ENCODE data around the gene DNAJC30. TPM values are rescaled to one million over a fixed set of nuclear protein-coding genes. Genes with fewer than 3 reads are reported as not detected.
"Not testable (repeated sequence)": the region's sequence is repeated elsewhere in the genome, so short reads cannot be mapped to it uniquely, and the experiment has no call there.

The DNAJC30 gene
- total RNA-seq, 4 donors from 2014 or later = 2.3 to 9.3 (median 5.3) TPM

GRCh38 chr7:73717025-73717807, 34.0 kb upstream of the DNAJC30 start:
- ATAC-seq = no peak
- no peaks in the 10 kb centered on the region for H3K36me3 ChIP-seq
- no peaks in the 10 kb centered on the region for H3K9me3 ChIP-seq
- peak overlapping the region; percentile 9 to 83 (median 78) for H3K27ac ChIP-seq
- TF ChIP-seq POLR2AphosphoS5 (IDR thresholded peaks at IDR 0.05) (no peak), EP300 (IDR thresholded peaks at IDR 0.05) (no peak), POLR2A (IDR thresholded peaks at IDR 0.05) (no peak)
- TF ChIP-seq, protein P1, sequence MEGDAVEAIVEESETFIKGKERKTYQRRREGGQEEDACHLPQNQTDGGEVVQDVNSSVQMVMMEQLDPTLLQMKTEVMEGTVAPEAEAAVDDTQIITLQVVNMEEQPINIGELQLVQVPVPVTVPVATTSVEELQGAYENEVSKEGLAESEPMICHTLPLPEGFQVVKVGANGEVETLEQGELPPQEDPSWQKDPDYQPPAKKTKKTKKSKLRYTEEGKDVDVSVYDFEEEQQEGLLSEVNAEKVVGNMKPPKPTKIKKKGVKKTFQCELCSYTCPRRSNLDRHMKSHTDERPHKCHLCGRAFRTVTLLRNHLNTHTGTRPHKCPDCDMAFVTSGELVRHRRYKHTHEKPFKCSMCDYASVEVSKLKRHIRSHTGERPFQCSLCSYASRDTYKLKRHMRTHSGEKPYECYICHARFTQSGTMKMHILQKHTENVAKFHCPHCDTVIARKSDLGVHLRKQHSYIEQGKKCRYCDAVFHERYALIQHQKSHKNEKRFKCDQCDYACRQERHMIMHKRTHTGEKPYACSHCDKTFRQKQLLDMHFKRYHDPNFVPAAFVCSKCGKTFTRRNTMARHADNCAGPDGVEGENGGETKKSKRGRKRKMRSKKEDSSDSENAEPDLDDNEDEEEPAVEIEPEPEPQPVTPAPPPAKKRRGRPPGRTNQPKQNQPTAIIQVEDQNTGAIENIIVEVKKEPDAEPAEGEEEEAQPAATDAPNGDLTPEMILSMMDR (IDR thresholded peaks at IDR 0.05) = no peak
- WGBS, 2 donors (ENCODE audit: low coverage in 1 of 2) = 11% methylated on average over 7 of the region's 13 CpGs; no CpG with 5 or more reads in 1 of the 2 donors
- H3K4me3 ChIP-seq = peak overlapping the region in 1 of 2 donors; percentile 89
- H3K4me1 ChIP-seq = peaks cover 0 to 68% (median 35%) of the 10 kb centered on the region in 3 donors
- H3K27me3 ChIP-seq = no peaks in the 10 kb centered on the region

- ATAC-seq = no peak
- Histone ChIP-seq H3K27ac (peak overlapping the region in 3 of 4 donors; percentile 76 to 83 (median 80)), H3K4me1 (peaks cover 0 to 67% (median 35%) of the 10 kb centered on the region in 3 donors)
These were observed 33.2 kb upstream of the DNAJC30 start for GRCh38 chr7:73716318-73716890.

DNA sequence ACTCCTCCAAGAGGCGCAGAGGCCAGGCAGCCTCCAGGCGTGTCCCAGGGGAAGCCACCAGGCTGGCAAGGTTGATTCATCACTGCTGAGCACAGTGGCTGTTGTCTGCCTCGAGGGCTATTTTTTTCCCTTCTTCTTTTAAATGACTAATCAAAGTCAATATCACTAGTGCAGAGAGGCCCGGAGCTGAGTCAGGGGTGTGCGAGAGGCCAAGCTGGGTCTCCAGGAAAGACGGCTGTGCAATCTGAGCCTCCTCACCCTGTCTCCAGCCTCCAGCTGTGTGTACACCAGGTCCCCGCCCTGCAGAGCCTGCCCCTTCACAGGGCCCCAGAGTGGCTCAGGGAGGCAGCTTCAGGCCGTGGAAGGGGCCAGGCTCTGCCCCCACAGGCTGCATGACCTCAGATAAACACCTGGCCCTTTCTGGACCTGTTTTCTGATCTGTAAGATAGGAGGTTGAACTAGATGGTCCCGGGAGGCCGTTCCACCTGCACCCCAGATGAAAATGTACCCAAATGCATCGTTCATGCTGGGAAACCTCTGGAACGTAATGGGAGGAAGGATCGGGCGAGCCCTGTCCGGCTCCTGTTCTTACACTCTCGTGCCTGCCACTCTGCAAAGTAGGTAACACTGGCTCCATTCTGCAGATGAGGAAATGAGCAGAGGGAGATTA, 32.5 kb upstream of the DNAJC30 start:
- WGBS, 2 donors (ENCODE audit: low coverage in 1 of 2) = 36% methylated on average over 9 of the region's 16 CpGs; no CpG with 5 or more reads in 1 of the 2 donors
- Histone ChIP-seq H3K4me3 (no peak overlapping the region), H3K9me3 (no peaks in the 10 kb centered on the region), H3K27ac (peak overlapping the region in 3 of 4 donors; percentile 76 to 83 (median 80)), H3K36me3 (no peaks in the 10 kb centered on the region), H3K4me1 (peaks cover 0 to 63% (median 35%) of the 10 kb centered on the region in 3 donors), H3K27me3 (no peaks in the 10 kb centered on the region)
- peak; percentile 54 for ATAC-seq
- TF ChIP-seq EP300 (IDR thresholded peaks at IDR 0.05) = no peak
- TF ChIP-seq, protein P1 (IDR thresholded peaks at IDR 0.05) = no peak
- TF ChIP-seq POLR2AphosphoS5 (IDR thresholded peaks at IDR 0.05) = no peak
- TF ChIP-seq POLR2A (IDR thresholded peaks at IDR 0.05) = no peak

More at GRCh38 chr7:73716318-73716890, 33.2 kb upstream of the DNAJC30 start:
- Histone ChIP-seq H3K9me3 (no peaks in the 10 kb centered on the region), H3K27me3 (no peaks in the 10 kb centered on the region), H3K4me3 (no peak overlapping the region), H3K36me3 (no peaks in the 10 kb centered on the region)
- TF ChIP-seq POLR2A (IDR thresholded peaks at IDR 0.05) = no peak
- TF ChIP-seq, protein P1 (IDR thresholded peaks at IDR 0.05) = no peak
- no peak for TF ChIP-seq EP300 (IDR thresholded peaks at IDR 0.05)
- TF ChIP-seq POLR2AphosphoS5 (IDR thresholded peaks at IDR 0.05) = no peak
- 26 to 70% methylated on average over 2 to 3 of the region's 4 CpGs for WGBS, 2 donors (ENCODE audit: low coverage in 1 of 2)

DNA sequence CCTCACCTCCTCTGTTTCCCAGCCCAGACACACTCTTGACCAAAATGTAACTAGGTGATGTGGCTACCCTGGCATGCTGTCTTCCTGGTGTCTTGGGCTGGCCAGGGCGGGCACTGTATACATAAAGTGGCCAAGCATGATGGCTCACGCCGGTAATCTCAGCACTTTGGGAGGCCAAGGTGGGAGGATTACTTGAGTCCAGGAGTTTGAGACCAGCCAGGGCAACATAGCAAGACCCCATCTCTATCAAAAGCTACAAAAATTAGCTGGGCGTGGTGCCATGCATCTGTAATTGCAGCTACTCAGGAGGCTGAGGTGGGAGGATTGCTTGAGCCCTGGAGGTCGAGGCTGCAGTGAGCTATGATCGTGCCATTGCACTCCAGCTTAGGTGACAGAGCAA, 30.1 kb upstream of the DNAJC30 start:
- not testable (repeated sequence) for H3K36me3 ChIP-seq, H3K27ac ChIP-seq, H3K4me3 ChIP-seq, H3K27me3 ChIP-seq, H3K9me3 ChIP-seq, ATAC-seq
- H3K4me1 ChIP-seq = peaks cover 0 to 43% (median 25%) of the 10 kb centered on the region in 3 donors
- WGBS, 2 donors (ENCODE audit: low coverage in 1 of 2) = 95% methylated on average over 3 of the region's 6 CpGs; no CpG with 5 or more reads in 1 of the 2 donors

GRCh38 chr7:73712773-73713172, 29.5 kb upstream of the DNAJC30 start:
- Histone ChIP-seq H3K36me3 (peaks cover 0 to 9% of the 10 kb centered on the region in 2 donors), H3K4me1 (peaks cover 0 to 37% (median 25%) of the 10 kb centered on the region in 3 donors), H3K27me3 (no peaks in the 10 kb centered on the region), H3K4me3 (no peak overlapping the region), H3K9me3 (no peaks in the 10 kb centered on the region), H3K27ac (no peak overlapping the region)
- TF ChIP-seq, protein P1 (IDR thresholded peaks at IDR 0.05) = no peak
- TF ChIP-seq POLR2AphosphoS5 (IDR thresholded peaks at IDR 0.05) (no peak), POLR2A (IDR thresholded peaks at IDR 0.05) (no peak), EP300 (IDR thresholded peaks at IDR 0.05) (no peak)
- 100% methylated on average over 1 of the region's 1 CpG; no CpG with 5 or more reads in 1 of the 2 donors for WGBS, 2 donors (ENCODE audit: low coverage in 1 of 2)
- no peak for ATAC-seq
